Measurements from ENCODE around the gene NHSL2.

NHSL2 gene

DNA sequence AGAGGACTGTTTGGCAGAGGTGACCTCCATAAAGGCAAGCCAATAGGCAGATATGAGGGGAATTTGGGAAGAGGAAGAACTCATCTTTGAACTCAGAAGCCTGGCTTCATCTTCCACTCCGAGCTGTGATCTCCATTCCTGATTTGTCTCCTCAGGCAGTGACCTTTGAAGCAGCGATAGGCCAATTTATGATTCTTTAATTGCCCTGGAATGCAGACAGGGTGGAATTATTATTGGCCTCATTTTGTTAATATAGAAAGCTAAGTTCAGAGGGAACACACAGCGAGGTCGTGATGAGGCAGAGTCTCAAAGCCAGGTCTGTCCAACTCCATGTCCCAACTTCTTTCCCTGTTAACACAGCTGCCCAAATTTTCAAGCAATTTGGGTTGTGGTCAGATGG, 204.2 kb downstream of the NHSL2 start:
- Histone ChIP-seq H3K36me3 (ENCODE audit: control insufficient read depth in 5 of 5, insufficient read depth in 5 of 5, low read length in 5 of 5) (no peaks in the 10 kb centered on the region), H3K27me3 (ENCODE audit: control insufficient read depth in 5 of 5, insufficient read depth in 4 of 5, low read length in 5 of 5) (peaks cover 0 to 15% (median 9%) of the 10 kb centered on the region in 5 donors), H3K4me1 (ENCODE audit: control insufficient read depth in 5 of 5, insufficient read depth in 5 of 5, low read length in 5 of 5) (peaks cover 0 to 18% (median 7%) of the 10 kb centered on the region in 5 donors), H3K4me3 (ENCODE audit: low read depth in 1 of 5, low read length in 5 of 5) (no peak overlapping the region), H3K27ac (ENCODE audit: low read depth, low read length) (peak overlapping the region; percentile 25), H3K9ac (ENCODE audit: low read length in 5 of 5) (no peak overlapping the region), H3K9me3 (ENCODE audit: control insufficient read depth in 5 of 5, low read length in 5 of 5) (no peaks in the 10 kb centered on the region)

GRCh38 chrX:72115380-72115779, 204.7 kb downstream of the NHSL2 start:
- Histone ChIP-seq H3K4me1 (ENCODE audit: control insufficient read depth in 5 of 5, insufficient read depth in 5 of 5, low read length in 5 of 5) (peaks cover 0 to 18% (median 7%) of the 10 kb centered on the region in 5 donors), H3K9ac (ENCODE audit: low read length in 5 of 5) (no peak overlapping the region), H3K9me3 (ENCODE audit: control insufficient read depth in 5 of 5, low read length in 5 of 5) (no peaks in the 10 kb centered on the region), H3K36me3 (ENCODE audit: control insufficient read depth in 5 of 5, insufficient read depth in 5 of 5, low read length in 5 of 5) (no peaks in the 10 kb centered on the region), H3K4me3 (ENCODE audit: low read depth in 1 of 5, low read length in 5 of 5) (no peak overlapping the region), H3K27me3 (ENCODE audit: control insufficient read depth in 5 of 5, insufficient read depth in 4 of 5, low read length in 5 of 5) (peaks cover 0 to 15% (median 5%) of the 10 kb centered on the region in 5 donors), H3K27ac (ENCODE audit: low read depth, low read length) (no peak overlapping the region)

- H3K27me3 ChIP-seq (ENCODE audit: control insufficient read depth in 5 of 5, insufficient read depth in 4 of 5, low read length in 5 of 5), result peaks cover 0 to 15% (median 9%) of the 10 kb centered on the region in 5 donors
- H3K36me3 ChIP-seq (ENCODE audit: control insufficient read depth in 5 of 5, insufficient read depth in 5 of 5, low read length in 5 of 5), result no peaks in the 10 kb centered on the region
- no peak overlapping the region for H3K9ac ChIP-seq (ENCODE audit: low read length in 5 of 5)
- H3K9me3 ChIP-seq (ENCODE audit: control insufficient read depth in 5 of 5, low read length in 5 of 5), result no peaks in the 10 kb centered on the region
- no peak overlapping the region for H3K27ac ChIP-seq (ENCODE audit: low read depth, low read length)
- H3K4me1 ChIP-seq (ENCODE audit: control insufficient read depth in 5 of 5, insufficient read depth in 5 of 5, low read length in 5 of 5), result peaks cover 8 to 37% (median 27%) of the 10 kb centered on the region in 5 donors
- no peak overlapping the region for H3K4me3 ChIP-seq (ENCODE audit: low read depth in 1 of 5, low read length in 5 of 5)
Observed at GRCh38 chrX:72117636-72118210, 207.1 kb downstream of the NHSL2 start.

DNA sequence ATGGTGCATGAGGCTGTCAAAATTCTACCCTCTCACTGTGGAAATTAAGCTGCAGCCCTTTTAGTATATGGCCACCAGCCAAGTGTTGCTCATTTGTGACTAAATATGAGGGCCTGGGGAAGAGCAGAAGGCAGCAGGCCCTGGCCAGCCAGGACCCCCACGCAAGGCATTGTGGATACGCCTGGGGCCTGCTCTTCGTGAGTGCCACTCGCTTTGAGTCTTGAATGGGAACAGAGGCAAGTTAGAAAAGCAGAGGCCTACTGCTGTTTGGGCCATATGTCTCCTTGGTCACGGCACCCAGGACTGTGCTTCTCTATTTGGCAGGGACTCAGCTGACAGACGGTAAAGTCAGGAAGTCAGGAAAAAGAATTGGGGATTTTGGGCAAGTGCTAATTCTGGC, 210.2 kb downstream of the NHSL2 start:
- Histone ChIP-seq H3K27ac (ENCODE audit: low read depth, low read length) (peak overlapping the region; percentile 67), H3K27me3 (ENCODE audit: control insufficient read depth in 5 of 5, insufficient read depth in 4 of 5, low read length in 5 of 5) (peaks cover 0 to 25% (median 8%) of the 10 kb centered on the region in 5 donors), H3K4me3 (ENCODE audit: low read depth in 1 of 5, low read length in 5 of 5) (peak overlapping the region in 2 of 5 donors; percentile 7 to 8), H3K36me3 (ENCODE audit: control insufficient read depth in 5 of 5, insufficient read depth in 5 of 5, low read length in 5 of 5) (no peaks in the 10 kb centered on the region), H3K9me3 (ENCODE audit: control insufficient read depth in 5 of 5, low read length in 5 of 5) (no peaks in the 10 kb centered on the region), H3K4me1 (ENCODE audit: control insufficient read depth in 5 of 5, insufficient read depth in 5 of 5, low read length in 5 of 5) (peaks cover 22 to 53% (median 46%) of the 10 kb centered on the region in 5 donors), H3K9ac (ENCODE audit: low read length in 5 of 5) (no peak overlapping the region)

GRCh38 chrX:72121383-72121782, 210.7 kb downstream of the NHSL2 start:
- Histone ChIP-seq H3K4me3 (ENCODE audit: low read depth in 1 of 5, low read length in 5 of 5) (no peak overlapping the region), H3K4me1 (ENCODE audit: control insufficient read depth in 5 of 5, insufficient read depth in 5 of 5, low read length in 5 of 5) (peaks cover 24 to 58% (median 51%) of the 10 kb centered on the region in 5 donors), H3K27ac (ENCODE audit: low read depth, low read length) (peak overlapping the region; percentile 67)

GRCh38 chrX:72122621-72123337, 212.1 kb downstream of the NHSL2 start:
- no peaks in the 10 kb centered on the region for H3K9me3 ChIP-seq (ENCODE audit: control insufficient read depth in 5 of 5, low read length in 5 of 5)
- no peaks in the 10 kb centered on the region for H3K36me3 ChIP-seq (ENCODE audit: control insufficient read depth in 5 of 5, insufficient read depth in 5 of 5, low read length in 5 of 5)
- peaks cover 28 to 70% (median 61%) of the 10 kb centered on the region in 5 donors for H3K4me1 ChIP-seq (ENCODE audit: control insufficient read depth in 5 of 5, insufficient read depth in 5 of 5, low read length in 5 of 5)
- no peak overlapping the region for H3K9ac ChIP-seq (ENCODE audit: low read length in 5 of 5)
- peaks cover 0 to 36% (median 5%) of the 10 kb centered on the region in 5 donors for H3K27me3 ChIP-seq (ENCODE audit: control insufficient read depth in 5 of 5, insufficient read depth in 4 of 5, low read length in 5 of 5)
- H3K27ac ChIP-seq (ENCODE audit: low read depth, low read length), result no peak overlapping the region
- H3K4me3 ChIP-seq (ENCODE audit: low read depth in 1 of 5, low read length in 5 of 5), result no peak overlapping the region

More at GRCh38 chrX:72121383-72121782, 210.7 kb downstream of the NHSL2 start:
- Histone ChIP-seq H3K9ac (ENCODE audit: low read length in 5 of 5) (no peak overlapping the region), H3K9me3 (ENCODE audit: control insufficient read depth in 5 of 5, low read length in 5 of 5) (no peaks in the 10 kb centered on the region), H3K27me3 (ENCODE audit: control insufficient read depth in 5 of 5, insufficient read depth in 4 of 5, low read length in 5 of 5) (peaks cover 0 to 26% (median 8%) of the 10 kb centered on the region in 5 donors), H3K36me3 (ENCODE audit: control insufficient read depth in 5 of 5, insufficient read depth in 5 of 5, low read length in 5 of 5) (no peaks in the 10 kb centered on the region)

DNA sequence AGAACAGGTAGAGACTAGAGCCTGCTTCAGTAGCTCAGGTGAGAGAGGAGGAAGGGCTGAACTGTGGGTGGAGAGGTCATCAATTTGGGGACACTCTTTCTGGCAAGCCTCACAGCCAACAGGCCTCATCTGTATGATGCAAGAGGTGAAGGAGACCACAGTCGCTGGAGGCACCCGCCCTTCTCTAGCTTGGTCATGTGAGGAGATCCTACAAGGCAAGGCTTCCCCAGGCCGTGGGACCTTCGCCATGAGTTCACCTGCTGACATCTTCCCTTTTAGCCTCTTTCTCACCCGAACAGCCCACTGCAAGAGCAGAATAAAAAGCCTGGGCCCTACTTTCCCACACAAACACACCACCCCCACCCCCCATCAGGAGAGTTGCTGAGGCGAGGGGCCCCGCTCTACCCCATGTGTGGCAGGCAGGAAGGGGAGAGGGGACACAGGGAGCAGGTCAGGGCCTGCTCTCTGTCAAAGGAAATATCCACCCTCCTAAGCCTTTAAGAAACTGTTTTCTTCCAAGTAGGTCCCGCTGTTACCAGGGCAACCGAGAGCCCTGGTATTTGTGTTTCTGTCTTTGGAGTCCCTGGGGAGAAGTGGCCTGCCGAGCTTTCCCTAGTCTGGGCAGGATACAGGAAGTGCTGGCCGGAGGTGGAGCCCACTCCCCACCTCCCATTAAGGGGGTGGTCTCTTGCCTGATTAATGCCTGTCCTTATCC, 213.0 kb downstream of the NHSL2 start:
- peaks cover 0 to 39% (median 5%) of the 10 kb centered on the region in 5 donors for H3K27me3 ChIP-seq (ENCODE audit: control insufficient read depth in 5 of 5, insufficient read depth in 4 of 5, low read length in 5 of 5)
- H3K27ac ChIP-seq (ENCODE audit: low read depth, low read length), result peak overlapping the region; percentile 42
- H3K9ac ChIP-seq (ENCODE audit: low read length in 5 of 5), result no peak overlapping the region
- no peaks in the 10 kb centered on the region for H3K9me3 ChIP-seq (ENCODE audit: control insufficient read depth in 5 of 5, low read length in 5 of 5)
- H3K4me1 ChIP-seq (ENCODE audit: control insufficient read depth in 5 of 5, insufficient read depth in 5 of 5, low read length in 5 of 5), result peaks cover 31 to 78% (median 65%) of the 10 kb centered on the region in 5 donors
- H3K4me3 ChIP-seq (ENCODE audit: low read depth in 1 of 5, low read length in 5 of 5), result peak overlapping the region in 1 of 5 donors; percentile 13
- H3K36me3 ChIP-seq (ENCODE audit: control insufficient read depth in 5 of 5, insufficient read depth in 5 of 5, low read length in 5 of 5), result no peaks in the 10 kb centered on the region

GRCh38 chrX:72124540-72125201, 214.0 kb downstream of the NHSL2 start:
- Histone ChIP-seq H3K4me1 (ENCODE audit: control insufficient read depth in 5 of 5, insufficient read depth in 5 of 5, low read length in 5 of 5) (peaks cover 31 to 86% (median 71%) of the 10 kb centered on the region in 5 donors), H3K4me3 (ENCODE audit: low read depth in 1 of 5, low read length in 5 of 5) (no peak overlapping the region), H3K9ac (ENCODE audit: low read length in 5 of 5) (no peak overlapping the region), H3K9me3 (ENCODE audit: control insufficient read depth in 5 of 5, low read length in 5 of 5) (no peaks in the 10 kb centered on the region), H3K36me3 (ENCODE audit: control insufficient read depth in 5 of 5, insufficient read depth in 5 of 5, low read length in 5 of 5) (no peaks in the 10 kb centered on the region), H3K27me3 (ENCODE audit: control insufficient read depth in 5 of 5, insufficient read depth in 4 of 5, low read length in 5 of 5) (peaks cover 0 to 44% (median 8%) of the 10 kb centered on the region in 5 donors), H3K27ac (ENCODE audit: low read depth, low read length) (peak overlapping the region; percentile 42)

DNA sequence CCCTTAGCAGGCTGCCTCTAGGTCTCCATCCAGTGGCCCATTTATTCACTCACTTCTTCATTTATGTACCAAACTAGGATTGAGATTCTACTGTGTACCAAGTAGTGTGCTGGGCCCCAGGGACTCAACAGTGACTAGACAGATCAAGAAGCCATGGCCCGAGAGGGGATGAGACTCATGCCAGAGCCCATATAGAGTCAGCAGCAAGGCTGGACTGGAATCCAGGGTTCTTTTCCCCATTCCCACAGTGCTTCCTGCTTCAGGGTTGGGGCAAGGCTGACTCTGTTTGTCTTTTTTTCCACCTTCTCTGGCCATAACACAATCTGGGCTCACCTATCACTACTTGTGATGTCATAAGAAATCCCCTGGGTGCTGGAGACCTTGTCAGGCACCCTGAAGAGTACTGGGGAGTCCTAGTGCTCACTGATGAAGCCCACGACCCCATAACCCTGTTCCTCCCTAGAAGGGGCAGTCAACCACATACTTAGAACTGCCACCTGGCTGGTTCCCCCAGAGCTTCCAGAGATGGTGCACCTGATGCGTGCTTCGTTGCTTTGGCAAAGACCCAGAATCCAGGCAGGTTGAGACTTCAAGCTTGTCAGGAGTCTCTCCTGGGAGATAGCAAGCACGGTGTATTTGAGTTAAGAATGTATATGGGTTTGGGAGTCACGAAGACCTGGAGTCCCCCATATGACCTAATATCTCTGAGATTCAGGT, 214.8 kb downstream of the NHSL2 start:
- peaks cover 0 to 45% (median 11%) of the 10 kb centered on the region in 5 donors for H3K27me3 ChIP-seq (ENCODE audit: control insufficient read depth in 5 of 5, insufficient read depth in 4 of 5, low read length in 5 of 5)
- H3K36me3 ChIP-seq (ENCODE audit: control insufficient read depth in 5 of 5, insufficient read depth in 5 of 5, low read length in 5 of 5), result no peaks in the 10 kb centered on the region
- no peaks in the 10 kb centered on the region for H3K9me3 ChIP-seq (ENCODE audit: control insufficient read depth in 5 of 5, low read length in 5 of 5)
- no peak overlapping the region for H3K4me3 ChIP-seq (ENCODE audit: low read depth in 1 of 5, low read length in 5 of 5)
- H3K27ac ChIP-seq (ENCODE audit: low read depth, low read length), result peak overlapping the region; percentile 42
- H3K4me1 ChIP-seq (ENCODE audit: control insufficient read depth in 5 of 5, insufficient read depth in 5 of 5, low read length in 5 of 5), result peaks cover 30 to 85% (median 72%) of the 10 kb centered on the region in 5 donors
- peak overlapping the region in 1 of 5 donors; percentile 20 for H3K9ac ChIP-seq (ENCODE audit: low read length in 5 of 5)
